Measurements from ENCODE around the gene MAML2.
A peak's percentile ranks its signal among the peaks of the same experiment; 100 is the strongest.

The MAML2 gene

DNA sequence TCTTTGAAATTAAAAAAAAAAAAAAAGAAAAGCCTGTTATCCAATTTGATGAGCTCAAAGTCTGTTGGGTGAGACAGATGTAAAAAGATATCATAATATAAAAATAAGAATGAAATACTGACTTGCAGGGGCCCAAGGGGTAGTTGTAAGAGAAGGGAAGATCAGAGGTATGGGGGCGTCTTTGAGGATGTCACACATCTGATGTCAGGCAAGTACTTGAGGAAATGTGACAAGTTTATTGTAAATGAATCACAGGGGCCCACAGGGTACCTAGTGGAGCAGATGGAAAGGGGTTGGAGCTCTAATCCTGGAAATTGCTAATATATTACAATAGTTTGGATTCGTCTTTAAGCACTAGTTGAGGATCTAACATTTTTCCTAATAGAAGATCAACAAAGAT is 131.6 kb downstream of the MAML2 start:
- H3K4me3 ChIP-seq (ENCODE audit: low read depth in 1 of 2, low read length in 2 of 2), result no peak overlapping the region

DNA sequence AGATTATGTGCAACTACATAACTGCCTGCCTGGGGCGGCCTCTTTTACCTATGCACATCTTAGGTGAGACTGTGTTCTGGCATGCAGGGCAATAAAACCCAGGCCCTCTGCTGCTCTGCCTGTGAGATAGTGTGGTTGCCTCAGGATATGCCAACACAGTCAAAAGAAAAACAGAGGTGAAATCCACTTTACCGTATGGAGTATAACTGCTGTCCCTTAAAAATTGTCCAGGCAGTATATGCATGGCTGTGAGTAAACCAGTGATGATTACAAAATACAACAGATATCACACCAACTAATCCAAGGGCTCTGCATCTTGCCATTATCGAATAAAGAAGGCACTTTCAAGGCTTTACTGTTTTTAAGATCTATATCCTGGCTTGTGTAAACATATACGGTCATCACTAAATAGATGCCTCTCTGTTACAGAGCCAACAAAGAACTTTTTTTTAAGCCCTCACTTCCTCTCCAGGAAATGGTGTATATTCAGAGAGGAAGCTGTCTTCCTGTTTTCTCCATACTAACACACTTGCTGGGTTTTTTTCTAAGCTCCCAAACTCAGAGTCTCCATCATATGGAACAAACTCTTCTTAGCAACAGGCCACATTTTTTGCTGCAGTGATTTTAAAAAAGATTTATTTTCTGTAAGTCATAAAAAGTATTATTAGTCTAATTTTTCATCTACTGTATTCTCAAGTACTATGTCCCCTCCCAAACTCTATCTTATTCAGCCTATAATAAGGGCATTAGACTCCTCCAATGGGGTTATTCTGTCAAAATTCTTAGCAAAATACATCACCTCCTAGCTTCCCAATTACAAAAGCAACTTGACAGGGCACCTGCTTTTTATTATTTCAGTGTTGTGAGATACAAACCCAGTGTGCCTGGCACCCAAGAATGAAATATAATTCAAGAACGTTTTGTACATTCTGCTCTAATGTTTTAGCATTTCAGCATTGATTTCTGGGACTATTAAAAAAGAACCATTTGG is 135.2 kb downstream of the MAML2 start:
- Histone ChIP-seq H3K79me2 (ENCODE audit: insufficient read depth, low read length) (no peaks in the 10 kb centered on the region), H2AFZ (ENCODE audit: low read depth, low read length) (peak overlapping the region; percentile 75), H3K27ac (ENCODE audit: low read length) (peak overlapping the region; percentile 79), H4K20me1 (ENCODE audit: insufficient read depth, low read length) (no peaks in the 10 kb centered on the region), H3K36me3 (ENCODE audit: insufficient read depth, low read length) (no peaks in the 10 kb centered on the region), H3K27me3 (ENCODE audit: insufficient read depth, low read length, poor library complexity) (no peaks in the 10 kb centered on the region), H3K4me2 (ENCODE audit: insufficient read depth, low read length) (peak overlapping the region; percentile 39), H3K9ac (ENCODE audit: low read depth, low read length) (peak overlapping the region; percentile 34), H3K9me3 (ENCODE audit: insufficient read depth, low read length, severe bottlenecking) (no peaks in the 10 kb centered on the region), H3K4me1 (ENCODE audit: insufficient read depth, low read length) (peaks cover 31% of the 10 kb centered on the region), H3K4me3 (ENCODE audit: low read depth in 1 of 2, low read length in 2 of 2) (peak overlapping the region in 1 of 2 experiments; percentile 28; a peak in 1 of 4 replicates)
- ATAC-seq (ENCODE audit: insufficient read depth, low read depth), result peak; percentile 92
- TF ChIP-seq, protein P1, sequence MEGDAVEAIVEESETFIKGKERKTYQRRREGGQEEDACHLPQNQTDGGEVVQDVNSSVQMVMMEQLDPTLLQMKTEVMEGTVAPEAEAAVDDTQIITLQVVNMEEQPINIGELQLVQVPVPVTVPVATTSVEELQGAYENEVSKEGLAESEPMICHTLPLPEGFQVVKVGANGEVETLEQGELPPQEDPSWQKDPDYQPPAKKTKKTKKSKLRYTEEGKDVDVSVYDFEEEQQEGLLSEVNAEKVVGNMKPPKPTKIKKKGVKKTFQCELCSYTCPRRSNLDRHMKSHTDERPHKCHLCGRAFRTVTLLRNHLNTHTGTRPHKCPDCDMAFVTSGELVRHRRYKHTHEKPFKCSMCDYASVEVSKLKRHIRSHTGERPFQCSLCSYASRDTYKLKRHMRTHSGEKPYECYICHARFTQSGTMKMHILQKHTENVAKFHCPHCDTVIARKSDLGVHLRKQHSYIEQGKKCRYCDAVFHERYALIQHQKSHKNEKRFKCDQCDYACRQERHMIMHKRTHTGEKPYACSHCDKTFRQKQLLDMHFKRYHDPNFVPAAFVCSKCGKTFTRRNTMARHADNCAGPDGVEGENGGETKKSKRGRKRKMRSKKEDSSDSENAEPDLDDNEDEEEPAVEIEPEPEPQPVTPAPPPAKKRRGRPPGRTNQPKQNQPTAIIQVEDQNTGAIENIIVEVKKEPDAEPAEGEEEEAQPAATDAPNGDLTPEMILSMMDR (IDR thresholded peaks at IDR 0.05; ENCODE audit: borderline replicate concordance, extremely low read depth, low read length, poor library complexity, severe bottlenecking), result no peak
- TF ChIP-seq EZH2 (IDR thresholded peaks at IDR 0.05; ENCODE audit: borderline replicate concordance, low read depth, low read length, severe bottlenecking), result no peak
- DNase-seq, result peak; percentile 41

More for the DNA sequence above, 131.6 kb downstream of the MAML2 start:
- H3K4me1 ChIP-seq (ENCODE audit: insufficient read depth, low read length), result peaks cover 61% of the 10 kb centered on the region
- no peaks in the 10 kb centered on the region for H3K36me3 ChIP-seq (ENCODE audit: insufficient read depth, low read length)
- H2AFZ ChIP-seq (ENCODE audit: low read depth, low read length), result no peak overlapping the region
- no peak overlapping the region for H3K4me2 ChIP-seq (ENCODE audit: insufficient read depth, low read length)
- ATAC-seq (ENCODE audit: insufficient read depth, low read depth) (no peak), DNase-seq (no peak)
- no peaks in the 10 kb centered on the region for H3K27me3 ChIP-seq (ENCODE audit: insufficient read depth, low read length, poor library complexity)
- H3K27ac ChIP-seq (ENCODE audit: low read length), result no peak overlapping the region
- TF ChIP-seq, protein P1 (IDR thresholded peaks at IDR 0.05; ENCODE audit: borderline replicate concordance, extremely low read depth, low read length, poor library complexity, severe bottlenecking), result no peak
- TF ChIP-seq EZH2 (IDR thresholded peaks at IDR 0.05; ENCODE audit: borderline replicate concordance, low read depth, low read length, severe bottlenecking), result no peak
- no peaks in the 10 kb centered on the region for H3K9me3 ChIP-seq (ENCODE audit: insufficient read depth, low read length, severe bottlenecking)
- no peaks in the 10 kb centered on the region; the same call in 1 of the 2 replicates for H3K79me2 ChIP-seq (ENCODE audit: insufficient read depth, low read length)
- no peak overlapping the region for H3K9ac ChIP-seq (ENCODE audit: low read depth, low read length)
- no peaks in the 10 kb centered on the region for H4K20me1 ChIP-seq (ENCODE audit: insufficient read depth, low read length)

DNA sequence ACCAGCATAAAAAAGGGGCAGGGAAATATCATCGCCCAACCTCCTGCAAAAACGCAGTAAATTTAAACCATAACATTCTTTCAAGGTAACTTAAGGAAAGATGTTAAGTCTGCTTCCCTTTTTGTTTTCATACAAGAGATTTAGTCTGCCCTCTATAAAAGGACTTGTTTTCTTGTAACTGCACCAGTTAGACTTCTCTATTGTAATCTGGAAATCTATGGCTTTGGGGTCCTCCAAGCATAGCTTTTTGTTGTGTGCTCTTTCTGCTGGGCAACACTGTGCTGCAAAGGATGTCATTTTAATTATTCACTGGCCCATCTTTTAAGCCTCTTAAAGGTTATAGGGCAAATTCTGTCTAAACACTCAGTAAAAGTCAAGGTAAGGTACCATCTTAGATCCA is 136.0 kb downstream of the MAML2 start:
- H3K79me2 ChIP-seq (ENCODE audit: insufficient read depth, low read length), result no peaks in the 10 kb centered on the region
- peak overlapping the region; percentile 34 for H3K9ac ChIP-seq (ENCODE audit: low read depth, low read length)
- H3K4me1 ChIP-seq (ENCODE audit: insufficient read depth, low read length), result peaks cover 31% of the 10 kb centered on the region
- DNase-seq, result no peak
- no peaks in the 10 kb centered on the region for H4K20me1 ChIP-seq (ENCODE audit: insufficient read depth, low read length)
- TF ChIP-seq, protein P1 (IDR thresholded peaks at IDR 0.05; ENCODE audit: borderline replicate concordance, extremely low read depth, low read length, poor library complexity, severe bottlenecking), result no peak
- no peak for TF ChIP-seq EZH2 (IDR thresholded peaks at IDR 0.05; ENCODE audit: borderline replicate concordance, low read depth, low read length, severe bottlenecking)
- no peaks in the 10 kb centered on the region for H3K9me3 ChIP-seq (ENCODE audit: insufficient read depth, low read length, severe bottlenecking)
- H3K27me3 ChIP-seq (ENCODE audit: insufficient read depth, low read length, poor library complexity), result no peaks in the 10 kb centered on the region
- peak overlapping the region; percentile 75 for H2AFZ ChIP-seq (ENCODE audit: low read depth, low read length)
- H3K4me3 ChIP-seq (ENCODE audit: low read depth in 1 of 2, low read length in 2 of 2), result no peak overlapping the region
- H3K4me2 ChIP-seq (ENCODE audit: insufficient read depth, low read length), result peak overlapping the region; percentile 39
- no peaks in the 10 kb centered on the region for H3K36me3 ChIP-seq (ENCODE audit: insufficient read depth, low read length)
- ATAC-seq (ENCODE audit: insufficient read depth, low read depth), result no peak
- peak overlapping the region; percentile 79 for H3K27ac ChIP-seq (ENCODE audit: low read length)

All from DND-41 (cell line).